GM12878 (cell line): ENCODE results near the gene CAPN10. TPM values are rescaled to one million over a fixed set of nuclear protein-coding genes. Genes with fewer than 3 reads are reported as not detected.

Source experiments
- BCL11A ChIP-seq: IDR thresholded peaks from 2 replicates; pipeline ENCODE4 v1.6.1; 2011; ENCODE audit warnings: low read depth, low read length
- CHD4 ChIP-seq: fragments of 200-600 bp; sonication (generic); IDR thresholded peaks from 2 replicates; pipeline ENCODE4 v1.6.1; 2016; ENCODE audit warnings: mild to moderate bottlenecking
- CUX1 ChIP-seq: IDR thresholded peaks from 2 replicates; pipeline ENCODE4 v1.6.1; 2012; ENCODE audit warnings: improper control_type of control experiment, low read depth, low read length; ENCODE audit not compliant: insufficient replicate concordance
- EGR1 ChIP-seq, 2 experiments: IDR thresholded peaks; 1 replicate in 1 of 2; 2 replicates in 1 of 2; pipeline ENCODE4 v1.6.1; 2011 to 2012; ENCODE audit warnings: low read depth in 2 of 2, low read length in 2 of 2, borderline replicate concordance in 1 of 2, mild to moderate bottlenecking in 1 of 2, moderate library complexity in 1 of 2
- MTA2 ChIP-seq: fragments of 450-650 bp; IDR thresholded peaks from 2 replicates; pipeline ENCODE4 v1.6.1; 2016; ENCODE audit warnings: low read depth, mild to moderate bottlenecking, moderate library complexity
- POU2F2 ChIP-seq: IDR thresholded peaks from 3 replicates; pipeline ENCODE4 v1.6.1; 2011; ENCODE audit warnings: low read depth, mild to moderate bottlenecking, low read length, borderline replicate concordance
- YBX1 ChIP-seq: fragments of 450-650 bp; IDR thresholded peaks from 2 replicates; pipeline ENCODE4 v1.6.1; 2016; ENCODE audit warnings: antibody characterized with exemption
- YY1 ChIP-seq: IDR thresholded peaks from 2 replicates; pipeline ENCODE4 v1.6.1; 2011; ENCODE audit warnings: low read depth, mild to moderate bottlenecking, low read length
- polyA plus RNA-seq, 11 experiments: library from polyadenylated mRNA; depleted of rRNA in 4 of 11; unstranded in 6 of 11; stranded (reverse) in 5 of 11; fragments of >200 nt; fragmentation: Nextera tagmentation in 4 of 11; fragmentation: Illumina TruSeq in 1 of 11; extraction: Ambion mirVana in 4 of 11; extraction: Trizol in 1 of 11; gene quantifications; 1 replicate in 1 of 11; 2 replicates in 10 of 11; pipeline versions ENCODE4 v1.2.1 to v1.2.3, GENCODE V29; 2011 to 2016; ENCODE audit warnings: inconsistent platforms in 2 of 11, missing spikeins in 2 of 11, low read depth in 1 of 11
- total RNA-seq, 4 experiments: library from RNA; depleted of rRNA in 3 of 4; stranded (reverse); fragments of >200 nt in 3 of 4; fragmentation: Illumina TruSeq in 1 of 4; extraction: Trizol in 1 of 4; gene quantifications; 2 replicates each; pipeline versions ENCODE4 v1.2.1 to v1.2.3, GENCODE V29; 2013 to 2021

The CAPN10 gene
- total and polyA plus RNA-seq, 10 of the 15 experiments (the other 5 are each of a cell fraction or from before 2014, with no cell fraction given), result 0.37 to 40.6 (median 17.5) TPM

GRCh38 chr2:240629968-240630770 is 43.6 kb downstream of the CAPN10 start (continued):
- no peak for TF ChIP-seq CUX1
- no peak for TF ChIP-seq YY1
- no peak for TF ChIP-seq YBX1
- TF ChIP-seq POU2F2, result no peak
- TF ChIP-seq MTA2, result no peak
- TF ChIP-seq EGR1 (IDR thresholded peaks at IDR 0.05; ENCODE audit: borderline replicate concordance in 1 of 2, low read depth in 2 of 2, low read length in 2 of 2), result no peak
- no peak for TF ChIP-seq CHD4
- no peak for TF ChIP-seq BCL11A
